Measurements from ENCODE around the gene NEURL1B. TPM values are rescaled to one million over a fixed set of nuclear protein-coding genes. Genes with fewer than 3 reads are reported as not detected.
A peak's percentile ranks its signal among the peaks of the same experiment; 100 is the strongest.

Gene NEURL1B
- total and polyA plus RNA-seq, 12 donors = 14.4 to 45.8 (median 21.6) TPM

DNA sequence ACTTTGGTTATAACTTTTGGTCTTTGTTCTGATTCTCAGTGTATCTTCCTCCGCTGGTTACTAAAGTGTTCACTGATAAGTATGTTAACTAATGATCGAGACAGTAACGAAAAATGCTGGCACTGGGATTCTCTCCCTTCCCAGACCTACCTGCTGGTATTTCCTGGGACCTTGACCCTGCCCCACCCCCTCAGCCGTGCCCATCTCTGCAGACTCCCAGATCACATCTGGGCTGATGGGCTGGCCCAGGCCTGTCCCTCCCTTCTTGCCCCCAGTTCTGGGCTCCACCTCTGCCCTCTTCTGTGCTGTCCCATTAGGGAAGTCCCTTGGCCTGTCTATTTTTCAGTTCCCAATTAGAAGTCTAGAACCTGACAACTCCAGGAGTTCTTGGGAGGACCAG is 46.9 kb downstream of the NEURL1B start:
- intact Hi-C loops (cut with DNase I) = loop anchor here in 4 of 10 donors (2.0 to 10.0 kb wide), 4 partner anchors 41 to 133 kb away; no protein-coding TSS in a partner anchor
- Histone ChIP-seq H3K27ac (peak overlapping the region; percentile 8 to 92 (median 59)), H3K4me3 (no peak overlapping the region), H3K4me1 (peaks cover 23 to 82% (median 68%) of the 10 kb centered on the region in 9 donors), H3K9me3 (no peaks in the 10 kb centered on the region), H3K36me3 (peaks cover 0 to 73% (median 4%) of the 10 kb centered on the region in 9 donors), H3K27me3 (no peaks in the 10 kb centered on the region)
- WGBS, 2 donors = 66 to 70% methylated on average over 4 of the region's 4 CpGs
- ATAC-seq = no peak
- TF ChIP-seq, protein P1, sequence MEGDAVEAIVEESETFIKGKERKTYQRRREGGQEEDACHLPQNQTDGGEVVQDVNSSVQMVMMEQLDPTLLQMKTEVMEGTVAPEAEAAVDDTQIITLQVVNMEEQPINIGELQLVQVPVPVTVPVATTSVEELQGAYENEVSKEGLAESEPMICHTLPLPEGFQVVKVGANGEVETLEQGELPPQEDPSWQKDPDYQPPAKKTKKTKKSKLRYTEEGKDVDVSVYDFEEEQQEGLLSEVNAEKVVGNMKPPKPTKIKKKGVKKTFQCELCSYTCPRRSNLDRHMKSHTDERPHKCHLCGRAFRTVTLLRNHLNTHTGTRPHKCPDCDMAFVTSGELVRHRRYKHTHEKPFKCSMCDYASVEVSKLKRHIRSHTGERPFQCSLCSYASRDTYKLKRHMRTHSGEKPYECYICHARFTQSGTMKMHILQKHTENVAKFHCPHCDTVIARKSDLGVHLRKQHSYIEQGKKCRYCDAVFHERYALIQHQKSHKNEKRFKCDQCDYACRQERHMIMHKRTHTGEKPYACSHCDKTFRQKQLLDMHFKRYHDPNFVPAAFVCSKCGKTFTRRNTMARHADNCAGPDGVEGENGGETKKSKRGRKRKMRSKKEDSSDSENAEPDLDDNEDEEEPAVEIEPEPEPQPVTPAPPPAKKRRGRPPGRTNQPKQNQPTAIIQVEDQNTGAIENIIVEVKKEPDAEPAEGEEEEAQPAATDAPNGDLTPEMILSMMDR (IDR thresholded peaks at IDR 0.05) = no peak
- no peak for DNase-seq

DNA sequence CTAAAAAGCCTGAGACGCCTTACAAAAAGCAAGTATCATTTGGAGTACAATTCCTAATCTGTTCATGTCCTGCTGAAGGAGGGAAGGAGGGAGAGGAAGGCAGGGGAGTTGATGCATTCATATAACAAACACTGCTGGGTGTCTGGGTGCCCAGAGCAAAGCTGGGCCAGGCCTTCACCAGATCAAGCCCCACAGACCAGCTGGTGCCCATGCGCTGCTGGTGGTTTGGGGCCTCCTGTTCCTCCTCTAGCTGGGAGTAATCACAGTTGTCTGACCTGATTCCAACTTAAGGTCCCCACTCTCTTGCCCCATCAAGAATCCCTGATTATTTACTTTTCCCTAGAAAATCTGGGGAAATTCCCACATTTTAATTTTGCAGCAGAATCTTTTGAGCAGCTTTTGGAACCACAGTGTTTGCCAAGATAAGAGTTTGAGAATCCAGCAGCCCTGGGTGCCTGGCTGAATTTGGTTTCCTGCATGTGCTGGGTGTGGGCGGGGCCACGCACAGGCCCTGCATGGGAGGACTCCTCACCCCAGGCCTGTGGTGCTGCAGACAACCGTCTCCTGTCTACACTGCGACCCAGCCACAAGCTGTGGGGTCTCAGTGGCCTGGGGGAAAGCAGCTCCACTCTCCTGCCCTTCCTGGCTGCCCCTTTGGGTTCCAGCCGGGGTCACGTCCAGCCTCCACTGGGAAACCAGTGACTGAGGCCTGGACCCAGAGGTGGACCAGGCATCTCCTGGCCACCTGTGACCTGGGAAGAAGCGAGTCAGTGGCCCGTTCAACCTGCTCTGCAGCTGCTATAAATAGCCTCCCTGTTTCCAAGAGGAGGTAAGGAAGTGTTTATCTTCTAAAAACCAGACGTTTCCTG is 47.5 kb downstream of the NEURL1B start:
- TF ChIP-seq, protein P1 (IDR thresholded peaks at IDR 0.05) = no peak
- peak in 1 of 2 donors; percentile 53 for DNase-seq
- H3K36me3 ChIP-seq = peaks cover 0 to 70% (median 4%) of the 10 kb centered on the region in 9 donors
- H3K27me3 ChIP-seq = no peaks in the 10 kb centered on the region
- H3K27ac ChIP-seq = peak overlapping the region; percentile 8 to 92 (median 59)
- no peaks in the 10 kb centered on the region for H3K9me3 ChIP-seq
- 34 to 40% methylated on average over 11 of the region's 11 CpGs for WGBS, 2 donors
- no peak overlapping the region for H3K4me3 ChIP-seq
- ATAC-seq = peak; percentile 30 to 58 (median 46)
- H3K4me1 ChIP-seq = peaks cover 23 to 89% (median 74%) of the 10 kb centered on the region in 9 donors
- intact Hi-C loops (cut with DNase I) = loop anchor here in 4 of 10 donors (2.0 to 10.0 kb wide), 4 partner anchors 41 to 134 kb away; no protein-coding TSS in a partner anchor

DNA sequence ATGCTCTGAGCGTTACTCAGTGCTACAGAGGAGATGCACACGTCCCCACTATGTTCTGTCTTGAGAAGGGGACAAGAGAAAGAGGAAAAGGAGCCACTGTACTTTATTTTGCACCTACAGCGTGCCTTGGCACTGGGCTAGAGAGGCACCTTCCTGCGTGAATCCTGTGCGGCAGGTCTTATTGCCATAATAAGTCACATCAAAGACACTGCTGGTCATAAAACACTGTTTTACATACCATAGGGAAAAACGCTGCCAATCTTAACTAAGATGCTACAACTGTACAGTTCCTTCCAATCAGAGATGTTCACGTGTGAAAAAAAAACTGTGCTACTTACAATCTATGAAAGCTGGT is 48.1 kb downstream of the NEURL1B start:
- DNase-seq = no peak
- Histone ChIP-seq H3K27ac (peak overlapping the region in 9 of 10 donors; percentile 26 to 92 (median 64)), H3K36me3 (peaks cover 0 to 67% (median 4%) of the 10 kb centered on the region in 9 donors), H3K4me1 (peaks cover 25 to 94% (median 80%) of the 10 kb centered on the region in 9 donors), H3K4me3 (no peak overlapping the region), H3K27me3 (no peaks in the 10 kb centered on the region), H3K9me3 (no peaks in the 10 kb centered on the region)
- TF ChIP-seq, protein P1 (IDR thresholded peaks at IDR 0.05) = no peak
- peak in 1 of 8 donors; percentile 1 for ATAC-seq
- intact Hi-C loops (cut with DNase I) = loop anchor here in 4 of 10 donors (2.0 to 10.0 kb wide), 4 partner anchors 42 to 134 kb away; no protein-coding TSS in a partner anchor
- WGBS, 2 donors = 59 to 65% methylated on average over 7 of the region's 7 CpGs

DNA sequence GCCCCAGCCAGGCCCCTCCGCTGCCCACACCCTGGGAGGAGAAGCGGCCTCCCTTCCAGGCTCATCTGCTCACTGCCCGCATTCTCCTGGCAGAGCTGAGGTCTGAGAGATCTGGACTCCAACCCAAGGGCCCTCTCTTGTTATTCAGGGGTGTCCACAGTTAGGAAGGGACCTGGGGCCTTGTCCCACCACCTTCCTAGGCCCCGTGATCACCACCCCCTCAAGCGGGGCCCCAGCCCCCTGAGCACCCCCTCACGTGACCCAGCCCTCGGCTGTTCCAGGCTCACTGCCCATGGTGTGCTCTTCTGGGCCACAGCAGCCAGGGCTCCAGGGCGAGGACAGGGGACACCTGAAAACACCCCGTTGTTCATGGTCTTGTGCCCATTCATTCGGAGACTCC is 48.7 kb downstream of the NEURL1B start:
- peaks cover 25 to 98% (median 86%) of the 10 kb centered on the region in 9 donors for H3K4me1 ChIP-seq

More for the DNA sequence above, 48.7 kb downstream of the NEURL1B start:
- Histone ChIP-seq H3K4me3 (no peak overlapping the region), H3K27ac (peak overlapping the region in 9 of 10 donors; percentile 26 to 92 (median 64)), H3K36me3 (peaks cover 0 to 61% (median 4%) of the 10 kb centered on the region in 9 donors), H3K27me3 (no peaks in the 10 kb centered on the region), H3K9me3 (no peaks in the 10 kb centered on the region)
- intact Hi-C loops (cut with DNase I) = loop anchor here in 9 of 10 donors (2.0 to 10.0 kb wide), 8 partner anchors 42 to 135 kb away; partner anchors contain the start of gene NEURL1B (in 4 of the 9)
- DNase-seq (no peak), ATAC-seq (peak in 1 of 8 donors; percentile 7)
- TF ChIP-seq, protein P1 (IDR thresholded peaks at IDR 0.05) = no peak
- WGBS, 2 donors = 72 to 80% methylated on average over 10 of the region's 10 CpGs
